ENCODE results near the gene CD200R1. TPM values are rescaled to one million over a fixed set of nuclear protein-coding genes. Genes with fewer than 3 reads are reported as not detected.

CD200R1 gene
- total and polyA plus RNA-seq, 2 donors (not counting 1 experiment from before 2014, with no cell fraction given), result 3.6 to 3.7 TPM

DNA sequence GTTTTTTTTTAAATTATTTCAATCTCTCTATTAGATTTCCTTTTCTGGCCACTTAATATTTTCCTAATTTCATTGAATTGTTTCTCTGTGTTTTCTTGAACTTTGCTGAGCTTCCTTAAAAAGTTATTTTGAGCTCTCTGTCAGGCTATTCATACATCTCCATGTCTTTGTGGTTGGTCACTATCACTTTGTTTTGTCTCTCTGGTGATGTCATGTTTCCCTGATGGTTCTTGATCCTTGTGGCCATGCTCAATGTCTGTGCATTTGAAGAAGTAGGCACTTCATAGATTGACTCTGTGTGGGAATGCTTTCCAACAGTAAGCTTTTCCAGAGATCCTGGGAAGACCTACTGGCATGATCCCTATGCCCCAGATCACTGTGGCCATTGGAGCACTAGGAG lies 18.6 kb downstream of the CD200R1 start:
- H3K4me2 ChIP-seq (replicated peaks; ENCODE audit: low read depth, low read length, poor library complexity, severe bottlenecking), result no peak overlapping the region
- H2AFZ ChIP-seq (ENCODE audit: insufficient read depth, low read depth, low read length, poor library complexity, severe bottlenecking), result no peak overlapping the region
- no peak overlapping the region for H3K4me3 ChIP-seq (ENCODE audit: control extremely low read depth in 1 of 5, extremely low read depth in 1 of 5, insufficient read depth in 1 of 5, low read depth in 2 of 5, low read length in 4 of 5)
- intact Hi-C loops (cut with micrococcal nuclease), result no loop called here
- H3K4me1 ChIP-seq (ENCODE audit: control insufficient read depth in 2 of 2, insufficient read depth in 2 of 2, low read length in 2 of 2), result peaks cover 2 to 4% of the 10 kb centered on the region in 2 donors
- ATAC-seq (ENCODE audit: low read depth) (no peak), DNase-seq (no peak)
- peaks cover 17% of the 10 kb centered on the region for H3K4me1 Mint-ChIP-seq
- H3K79me2 ChIP-seq (ENCODE audit: control insufficient read depth, insufficient read depth, low read length), result no peaks in the 10 kb centered on the region
- H3K27ac ChIP-seq (ENCODE audit: low read length in 2 of 2), result no peak overlapping the region
- peaks cover 0 to 12% (median 8%) of the 10 kb centered on the region in 3 donors for H3K9me3 ChIP-seq (ENCODE audit: control extremely low read depth in 1 of 3, control insufficient read depth in 2 of 3, insufficient read depth in 1 of 3, low read length in 2 of 3)
- H3K27ac Mint-ChIP-seq, result no peak overlapping the region
- H3K9me3 Mint-ChIP-seq (ENCODE audit: insufficient read depth), result peaks cover 11% of the 10 kb centered on the region
- ChIA-PET POLR2A (no interaction called here), CTCF (no interaction called here)
- no peaks in the 10 kb centered on the region for H3K36me3 ChIP-seq (replicated peaks in 1 of 2; ENCODE audit: control extremely low read depth in 1 of 2, control insufficient read depth in 1 of 2, extremely low read depth in 1 of 2, insufficient read depth in 2 of 2, low read length in 1 of 2)
- H3K9ac ChIP-seq (ENCODE audit: low read length), result no peak overlapping the region
- H4K20me1 ChIP-seq (ENCODE audit: control insufficient read depth, insufficient read depth, low read length, poor library complexity, severe bottlenecking), result no peaks in the 10 kb centered on the region
- H3K4me3 Mint-ChIP-seq, result no peak overlapping the region
- no peaks in the 10 kb centered on the region for H3K27me3 Mint-ChIP-seq
- no peaks in the 10 kb centered on the region for H3K27me3 ChIP-seq (replicated peaks in 1 of 4; ENCODE audit: control extremely low read depth in 1 of 4, control insufficient read depth in 3 of 4, insufficient read depth in 4 of 4, low read length in 3 of 4)
- TF ChIP-seq EZH2 (IDR thresholded peaks at IDR 0.05; ENCODE audit: borderline replicate concordance, insufficient read depth, low read depth, low read length, poor library complexity, severe bottlenecking), result no peak
- TF ChIP-seq, protein P1, sequence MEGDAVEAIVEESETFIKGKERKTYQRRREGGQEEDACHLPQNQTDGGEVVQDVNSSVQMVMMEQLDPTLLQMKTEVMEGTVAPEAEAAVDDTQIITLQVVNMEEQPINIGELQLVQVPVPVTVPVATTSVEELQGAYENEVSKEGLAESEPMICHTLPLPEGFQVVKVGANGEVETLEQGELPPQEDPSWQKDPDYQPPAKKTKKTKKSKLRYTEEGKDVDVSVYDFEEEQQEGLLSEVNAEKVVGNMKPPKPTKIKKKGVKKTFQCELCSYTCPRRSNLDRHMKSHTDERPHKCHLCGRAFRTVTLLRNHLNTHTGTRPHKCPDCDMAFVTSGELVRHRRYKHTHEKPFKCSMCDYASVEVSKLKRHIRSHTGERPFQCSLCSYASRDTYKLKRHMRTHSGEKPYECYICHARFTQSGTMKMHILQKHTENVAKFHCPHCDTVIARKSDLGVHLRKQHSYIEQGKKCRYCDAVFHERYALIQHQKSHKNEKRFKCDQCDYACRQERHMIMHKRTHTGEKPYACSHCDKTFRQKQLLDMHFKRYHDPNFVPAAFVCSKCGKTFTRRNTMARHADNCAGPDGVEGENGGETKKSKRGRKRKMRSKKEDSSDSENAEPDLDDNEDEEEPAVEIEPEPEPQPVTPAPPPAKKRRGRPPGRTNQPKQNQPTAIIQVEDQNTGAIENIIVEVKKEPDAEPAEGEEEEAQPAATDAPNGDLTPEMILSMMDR (IDR thresholded peaks at IDR 0.05), result no peak

GRCh38 chr3:112948346-112948838 lies 26.5 kb downstream of the CD200R1 start:
- Histone ChIP-seq H4K20me1 (ENCODE audit: control insufficient read depth, insufficient read depth, low read length, poor library complexity, severe bottlenecking) (no peaks in the 10 kb centered on the region), H3K4me3 (ENCODE audit: control extremely low read depth in 1 of 5, extremely low read depth in 1 of 5, insufficient read depth in 1 of 5, low read depth in 2 of 5, low read length in 4 of 5) (no peak overlapping the region), H3K9ac (ENCODE audit: low read length) (no peak overlapping the region), H3K9me3 (ENCODE audit: control extremely low read depth in 1 of 3, control insufficient read depth in 2 of 3, insufficient read depth in 1 of 3, low read length in 2 of 3) (peaks cover 0 to 4% (median 2%) of the 10 kb centered on the region in 3 donors), H3K4me2 (replicated peaks; ENCODE audit: low read depth, low read length, poor library complexity, severe bottlenecking) (no peak overlapping the region), H3K4me1 (ENCODE audit: control insufficient read depth in 2 of 2, insufficient read depth in 2 of 2, low read length in 2 of 2) (no peaks in the 10 kb centered on the region), H3K27ac (ENCODE audit: low read length in 2 of 2) (no peak overlapping the region), H3K79me2 (ENCODE audit: control insufficient read depth, insufficient read depth, low read length) (no peaks in the 10 kb centered on the region), H3K36me3 (replicated peaks in 1 of 2; ENCODE audit: control extremely low read depth in 1 of 2, control insufficient read depth in 1 of 2, extremely low read depth in 1 of 2, insufficient read depth in 2 of 2, low read length in 1 of 2) (no peaks in the 10 kb centered on the region), H2AFZ (ENCODE audit: insufficient read depth, low read depth, low read length, poor library complexity, severe bottlenecking) (no peak overlapping the region), H3K27me3 (replicated peaks in 1 of 4; ENCODE audit: control extremely low read depth in 1 of 4, control insufficient read depth in 3 of 4, insufficient read depth in 4 of 4, low read length in 3 of 4) (no peaks in the 10 kb centered on the region)
- ATAC-seq (ENCODE audit: low read depth) (no peak), DNase-seq (no peak)
- Mint-ChIP-seq H3K27me3 (no peaks in the 10 kb centered on the region), H3K9me3 (ENCODE audit: insufficient read depth) (peaks cover 2% of the 10 kb centered on the region), H3K4me3 (no peak overlapping the region), H3K27ac (no peak overlapping the region), H3K4me1 (peaks cover 2% of the 10 kb centered on the region)
- POLR2A ChIA-PET, result no interaction called here
- CTCF ChIA-PET, result interaction anchor here (0.9 kb wide), 1 partner anchor 214 kb away, joined by 3 read pairs; no protein-coding TSS in a partner anchor
- intact Hi-C loops (cut with micrococcal nuclease), result no loop called here
- TF ChIP-seq, protein P1 (IDR thresholded peaks at IDR 0.05), result no peak
- TF ChIP-seq EZH2 (IDR thresholded peaks at IDR 0.05; ENCODE audit: borderline replicate concordance, insufficient read depth, low read depth, low read length, poor library complexity, severe bottlenecking), result no peak
- WGBS (ENCODE audit: insufficient coverage), result 97% methylated on average over 7 of the region's 9 CpGs
